ENCODE results near the gene AKT1.

- TF ChIP-seq CTCF (IDR thresholded peaks at IDR 0.05; ENCODE audit: low read length) (no peak), EZH2phosphoT487 (IDR thresholded peaks at IDR 0.05; ENCODE audit: low read length) (no peak)
These were observed 7.3 kb downstream of the AKT1 start for GRCh38 chr14:104788161-104788818.
